ENCODE results near the gene POPDC3. TPM values are rescaled to one million over a fixed set of nuclear protein-coding genes. Genes with fewer than 3 reads are reported as not detected.
"Not testable (repeated sequence)": the region's sequence is repeated elsewhere in the genome, so short reads cannot be mapped to it uniquely, and the experiment has no call there.

POPDC3 gene
- total RNA-seq, 2 donors from 2014 or later, result not detected

- intact Hi-C loops (cut with DNase I), result no loop called here
- TF ChIP-seq POLR2A (IDR thresholded peaks at IDR 0.05), result no peak
- no peak for TF ChIP-seq CTCF (IDR thresholded peaks at IDR 0.05)
- H3K4me3 ChIP-seq, result no peak overlapping the region
- DNase-seq (no peak), ATAC-seq (no peak)
- no peaks in the 10 kb centered on the region for H3K36me3 ChIP-seq (replicated peaks in 1 of 2; ENCODE audit: insufficient read depth in 1 of 2, low read depth in 2 of 2)
- H3K27me3 ChIP-seq, result no peaks in the 10 kb centered on the region
- H3K9me3 ChIP-seq, result no peaks in the 10 kb centered on the region
- WGBS, 2 donors, result 89 to 91% methylated on average over 5 of the region's 5 CpGs
- H3K4me1 ChIP-seq, result no peaks in the 10 kb centered on the region
- no peak overlapping the region for H3K27ac ChIP-seq
Measured at GRCh38 chr6:105220186-105220585, 40.4 kb upstream of the POPDC3 start.

GRCh38 chr6:105219218-105219617, 39.4 kb upstream of the POPDC3 start:
- 68 to 82% methylated on average over 9 of the region's 9 CpGs for WGBS, 2 donors
- not testable (repeated sequence) for ATAC-seq, H3K4me3 ChIP-seq

GRCh38 chr6:105215506-105215905, 35.7 kb upstream of the POPDC3 start:
- Histone ChIP-seq H3K27me3 (no peaks in the 10 kb centered on the region), H3K4me3 (no peak overlapping the region), H3K36me3 (replicated peaks in 1 of 2; ENCODE audit: insufficient read depth in 1 of 2, low read depth in 2 of 2) (no peaks in the 10 kb centered on the region), H3K4me1 (no peaks in the 10 kb centered on the region), H3K27ac (no peak overlapping the region), H3K9me3 (no peaks in the 10 kb centered on the region)
- TF ChIP-seq POLR2A (IDR thresholded peaks at IDR 0.05) (no peak), CTCF (IDR thresholded peaks at IDR 0.05) (no peak)
- ATAC-seq (no peak), DNase-seq (no peak)
- intact Hi-C loops (cut with DNase I), result no loop called here
- WGBS, 2 donors, result 85 to 86% methylated on average over 3 of the region's 3 CpGs

More at GRCh38 chr6:105219218-105219617, 39.4 kb upstream of the POPDC3 start:
- H3K36me3 ChIP-seq (replicated peaks in 1 of 2; ENCODE audit: insufficient read depth in 1 of 2, low read depth in 2 of 2); H3K27me3 ChIP-seq; H3K9me3 ChIP-seq; H3K27ac ChIP-seq; H3K4me1 ChIP-seq; intact Hi-C loops (cut with DNase I); DNase-seq: not testable (repeated sequence)

GRCh38 chr6:105214668-105215067, 34.9 kb upstream of the POPDC3 start:
- no peak for DNase-seq
- H3K27me3 ChIP-seq, result no peaks in the 10 kb centered on the region
- intact Hi-C loops (cut with DNase I), result no loop called here

GRCh38 chr6:105213272-105213671, 33.5 kb upstream of the POPDC3 start:
- no peaks in the 10 kb centered on the region for H3K27me3 ChIP-seq

More at GRCh38 chr6:105214668-105215067, 34.9 kb upstream of the POPDC3 start:
- Histone ChIP-seq H3K4me3 (no peak overlapping the region), H3K27ac (no peak overlapping the region), H3K9me3 (no peaks in the 10 kb centered on the region), H3K36me3 (replicated peaks in 1 of 2; ENCODE audit: insufficient read depth in 1 of 2, low read depth in 2 of 2) (no peaks in the 10 kb centered on the region), H3K4me1 (no peaks in the 10 kb centered on the region)
- no peak for ATAC-seq
- TF ChIP-seq POLR2A (IDR thresholded peaks at IDR 0.05) (no peak), CTCF (IDR thresholded peaks at IDR 0.05) (no peak)

More at GRCh38 chr6:105213272-105213671, 33.5 kb upstream of the POPDC3 start:
- DNase-seq (no peak), ATAC-seq (no peak)
- intact Hi-C loops (cut with DNase I), result no loop called here
- Histone ChIP-seq H3K27ac (no peak overlapping the region), H3K4me1 (no peaks in the 10 kb centered on the region), H3K9me3 (no peaks in the 10 kb centered on the region), H3K4me3 (no peak overlapping the region), H3K36me3 (replicated peaks in 1 of 2; ENCODE audit: insufficient read depth in 1 of 2, low read depth in 2 of 2) (no peaks in the 10 kb centered on the region)
- no peak for TF ChIP-seq CTCF (IDR thresholded peaks at IDR 0.05)
- no peak for TF ChIP-seq POLR2A (IDR thresholded peaks at IDR 0.05)

All from body of pancreas (tissue), 4 donors.